Adrenal gland (tissue), 12 donors: Measurements from ENCODE around the gene SCNN1B. TPM values are rescaled to one million over a fixed set of nuclear protein-coding genes. Genes with fewer than 3 reads are reported as not detected.

Experiments used
- DNase-seq, 7 donors: peaks; one replicate each; pipeline ENCODE4 v3.0.0-alpha.2; 2019 to 2020
- H3K27ac ChIP-seq, 5 donors: fragments of 200-600 bp; sonication (generic) in 4 of 5; 1 replicate in 3 of 5; 2 replicates in 2 of 5; pipeline versions ENCODE4 v1.5.1 to v1.8.0; 2016 to 2020; ENCODE audit warnings: mild to moderate bottlenecking in 1 of 5
- H3K27me3 ChIP-seq: fragments of 200-600 bp; 2 replicates; pipeline ENCODE4 v1.8.0; 2021
- H3K36me3 ChIP-seq, 2 donors: fragments of 200-600 bp; replicated peaks in 1 of 2; 1 replicate in 1 of 2; 2 replicates in 1 of 2; pipeline versions ENCODE4 v1.5.1 to v1.8.0; 2018 to 2022
- H3K4me1 ChIP-seq, 2 donors: fragments of 200-600 bp; replicated peaks in 1 of 2; 1 replicate in 1 of 2; 2 replicates in 1 of 2; pipeline versions ENCODE4 v1.5.1 to v1.8.0; 2018 to 2021
- H3K4me3 ChIP-seq, 4 donors: fragments of 200-600 bp; sonication (generic) in 3 of 4; one replicate each; pipeline ENCODE4 v1.5.1; 2016 to 2018
- H3K9me3 ChIP-seq, 3 donors: fragments of 200-600 bp; sonication (generic) in 1 of 3; replicated peaks in 1 of 3; 1 replicate in 2 of 3; 2 replicates in 1 of 3; pipeline versions ENCODE4 v1.5.1 to v1.8.0; 2016 to 2021
- CTCF ChIP-seq, 6 experiments: fragments of 450-650 bp in 4 of 6; fragments of 200-600 bp in 2 of 6; sonication (generic) in 1 of 6; IDR thresholded peaks; 1 replicate in 5 of 6; 2 replicates in 1 of 6; pipeline versions ENCODE4 v1.5.1 to v1.8.0; 2016 to 2021; ENCODE audit warnings: antibody characterized with exemption in 6 of 6, mild to moderate bottlenecking in 2 of 6, moderate library complexity in 1 of 6
- POLR2A ChIP-seq, 2 donors: fragments of 450-650 bp; IDR thresholded peaks; one replicate each; pipeline ENCODE4 v1.6.1; 2017; ENCODE audit warnings: antibody characterized with exemption in 2 of 2, mild to moderate bottlenecking in 2 of 2, moderate library complexity in 1 of 2
- WGBS, 4 donors: extraction: QIAGEN DNeasy Blood & Tissue Kit in 2 of 4; methylation state at CpG; one replicate each; pipeline versions ENCODE4 v1.1.5 to v1.1.7; 2013 to 2017; 5-methylcytosine and 5-hydroxymethylcytosine counted together
- intact Hi-C, 2 donors: fragments of 100-400 bp; cut with DNase I; formaldehyde crosslinking; loops; one replicate each; pipeline versions ENCODE4 v1.14.1 to v1.15.0; 2022 to 2023
- polyA plus RNA-seq, 3 donors: library from polyadenylated mRNA; stranded (reverse); fragments of 200-250 nt in 2 of 3; fragments of 350-450 nt in 1 of 3; fragmentation: Illumina TruSeq in 1 of 3; extraction: RNeasy Lipid Tissue Mini Kit (QIAGEN cat#74804) in 1 of 3; gene quantifications; one replicate each; pipeline ENCODE4 v1.2.3, GENCODE V29; 2013 to 2014
- total RNA-seq, 9 donors: library from RNA; depleted of rRNA in 4 of 9; stranded (reverse); fragments of >200 nt in 4 of 9; fragments of 120-200 nt in 1 of 9; fragmentation: NEBNext Ultra II Directional in 1 of 9; extraction: Animal tissue kit (Norgen Biotek cat#: 25700) in 1 of 9; gene quantifications; one replicate each; pipeline versions ENCODE4 v1.1.0 to v1.2.4, GENCODE V29; 2013 to 2023
- donor health status: healthy with polysubstance abuse.
- donor health status: Bipolar disorder and iron deficiency.
- donor health status: DM: yes; HTN: yes; CAD: no.
- donor health status: DM: no; HTN: no; CAD: no.
- donor health status: DM: no; HTN: no; CAD: no.
- donor health status: DM: yes; HTN: yes; CAD: no.

SCNN1B gene
- total and polyA plus RNA-seq, 12 donors: 0.28 to 2.2 (median 1.2) TPM; not detected in 4

GRCh38 chr16:23333831-23334456 lies 31.8 kb downstream of the SCNN1B start:
- Histone ChIP-seq H3K36me3 (no peaks in the 10 kb centered on the region), H3K9me3 (no peaks in the 10 kb centered on the region), H3K4me3 (no peak overlapping the region), H3K27me3 (peaks cover 6% of the 10 kb centered on the region), H3K4me1 (no peaks in the 10 kb centered on the region), H3K27ac (no peak overlapping the region)
- no peak for TF ChIP-seq CTCF (IDR thresholded peaks at IDR 0.05)
- TF ChIP-seq POLR2A (IDR thresholded peaks at IDR 0.05): no peak
- intact Hi-C loops: no loop called here
- 73 to 83% (median 77%) methylated on average over 5 to 11 of the region's 11 CpGs for WGBS, 4 donors
- no peak for DNase-seq

- H3K9me3 ChIP-seq: no peaks in the 10 kb centered on the region
- H3K36me3 ChIP-seq: no peaks in the 10 kb centered on the region
- H3K4me3 ChIP-seq: no peak overlapping the region
- H3K27ac ChIP-seq: no peak overlapping the region
- WGBS, 4 donors: 66 to 78% (median 76%) methylated on average over 3 of the region's 3 CpGs
- intact Hi-C loops: no loop called here
- DNase-seq: no peak
- no peaks in the 10 kb centered on the region for H3K4me1 ChIP-seq
- peaks cover 4% of the 10 kb centered on the region for H3K27me3 ChIP-seq
- TF ChIP-seq POLR2A (IDR thresholded peaks at IDR 0.05): no peak
- no peak for TF ChIP-seq CTCF (IDR thresholded peaks at IDR 0.05)
Measured at GRCh38 chr16:23334457-23334853, 32.4 kb downstream of the SCNN1B start.

- intact Hi-C loops: no loop called here
- Histone ChIP-seq H3K27ac (no peak overlapping the region), H3K4me3 (no peak overlapping the region), H3K27me3 (peaks cover 4% of the 10 kb centered on the region), H3K4me1 (no peaks in the 10 kb centered on the region), H3K9me3 (no peaks in the 10 kb centered on the region), H3K36me3 (no peaks in the 10 kb centered on the region)
- no peak for DNase-seq
- TF ChIP-seq POLR2A (IDR thresholded peaks at IDR 0.05) (no peak), CTCF (IDR thresholded peaks at IDR 0.05) (no peak)
- WGBS, 4 donors: 47 to 75% (median 61%) methylated on average over 1 of the region's 1 CpG
Measured at GRCh38 chr16:23334950-23335349, 32.8 kb downstream of the SCNN1B start.

GRCh38 chr16:23337836-23338550 lies 35.9 kb downstream of the SCNN1B start:
- 82 to 88% (median 86%) methylated on average over 5 of the region's 5 CpGs for WGBS, 4 donors
- Histone ChIP-seq H3K9me3 (no peaks in the 10 kb centered on the region), H3K4me3 (no peak overlapping the region), H3K4me1 (no peaks in the 10 kb centered on the region), H3K27ac (no peak overlapping the region), H3K27me3 (peaks cover 4% of the 10 kb centered on the region), H3K36me3 (no peaks in the 10 kb centered on the region)
- intact Hi-C loops: no loop called here
- TF ChIP-seq CTCF (IDR thresholded peaks at IDR 0.05) (no peak), POLR2A (IDR thresholded peaks at IDR 0.05) (no peak)
- DNase-seq: no peak
